HepG2 (cell line): ENCODE data around the gene ZNF581. TPM values are rescaled to one million over a fixed set of nuclear protein-coding genes. Genes with fewer than 3 reads are reported as not detected.

Experiments used
- AGO2 ChIP-seq: fragments of 200-400 bp; formaldehyde crosslinking; optimal IDR thresholded peaks from 2 replicates; pipeline ENCODE3; 2017; ENCODE audit warnings: mild to moderate bottlenecking, low read depth, low read length, moderate library complexity
- ATF7 ChIP-seq, 2 experiments: fragments of 450-650 bp in 1 of 2; sonication (generic) in 1 of 2; formaldehyde crosslinking in 1 of 2; IDR thresholded peaks; 2 replicates each; pipeline versions ENCODE4 v1.4.0 to v1.6.1; 2016 to 2020; ENCODE audit warnings: antibody characterized with exemption in 1 of 2, mild to moderate bottlenecking in 1 of 2, missing genetic modification reagents in 1 of 2
- CAMTA2 ChIP-seq: sonication (generic); formaldehyde crosslinking; IDR thresholded peaks from 2 replicates; pipeline ENCODE4 v1.4.0; 2020; ENCODE audit warnings: mild to moderate bottlenecking, missing genetic modification reagents, borderline replicate concordance
- CBX2 ChIP-seq, 2 experiments: fragments of 200-600 bp in 1 of 2; sonication (generic); formaldehyde crosslinking in 1 of 2; IDR thresholded peaks; 2 replicates each; pipeline versions ENCODE4 v1.7.0 to v1.8.1; 2018 to 2022; ENCODE audit warnings: low read depth in 2 of 2, low read length in 1 of 2, mild to moderate bottlenecking in 1 of 2, missing genetic modification reagents in 1 of 2
- FOXK1 ChIP-seq: sonication (generic); formaldehyde crosslinking; IDR thresholded peaks from 2 replicates; pipeline ENCODE4 v1.4.0; 2020; ENCODE audit warnings: low read depth, missing genetic modification reagents, borderline replicate concordance
- FOXO1 ChIP-seq: sonication (generic); formaldehyde crosslinking; IDR thresholded peaks from 2 replicates; pipeline ENCODE4 v1.4.0; 2020; ENCODE audit warnings: missing genetic modification reagents
- JUNB ChIP-seq: sonication (generic); formaldehyde crosslinking; IDR thresholded peaks from 2 replicates; pipeline ENCODE4 v1.8.0; 2022; ENCODE audit warnings: missing genetic modification reagents, mild to moderate bottlenecking, borderline replicate concordance
- MAFF ChIP-seq: IDR thresholded peaks from 2 replicates; pipeline ENCODE4 v1.6.1; 2011; ENCODE audit warnings: low read depth, low read length, improper control_type of control experiment
- MAFK ChIP-seq, 2 experiments: IDR thresholded peaks in 1 of 2; conservative IDR thresholded peaks in 1 of 2; 2 replicates each; pipeline ENCODE4 v1.6.1; 2011; ENCODE audit warnings: improper control_type of control experiment in 2 of 2, low read length in 2 of 2
- MBD4 ChIP-seq: IDR thresholded peaks from 2 replicates; pipeline ENCODE4 v1.6.1; 2012; ENCODE audit warnings: low read length, inconsistent platforms, borderline replicate concordance
- RXRA ChIP-seq: sonication (generic); formaldehyde crosslinking; IDR thresholded peaks from 2 replicates; pipeline ENCODE4 v1.5.1; 2020; ENCODE audit warnings: missing genetic modification reagents
- SMC3 ChIP-seq: IDR thresholded peaks from 2 replicates; pipeline ENCODE4 v1.6.1; 2011; ENCODE audit warnings: low read length, improper control_type of control experiment
- SRY ChIP-seq: sonication (generic); formaldehyde crosslinking; IDR thresholded peaks from 2 replicates; pipeline ENCODE4 v1.8.0; 2022; ENCODE audit warnings: mild to moderate bottlenecking, missing genetic modification reagents
- ZNF20 ChIP-seq: sonication (generic); formaldehyde crosslinking; IDR thresholded peaks from 2 replicates; pipeline ENCODE4 v1.4.0; 2020; ENCODE audit warnings: mild to moderate bottlenecking, moderate library complexity, missing genetic modification reagents
- ZSCAN25 ChIP-seq: sonication (generic); formaldehyde crosslinking; IDR thresholded peaks from 2 replicates; pipeline ENCODE4 v1.8.0; 2022; ENCODE audit warnings: mild to moderate bottlenecking, missing genetic modification reagents
- polyA plus RNA-seq, 8 experiments: library from polyadenylated mRNA; depleted of rRNA in 3 of 8; stranded (reverse) in 7 of 8; unstranded in 1 of 8; fragments of >200 nt; fragmentation: Illumina TruSeq in 4 of 8; extraction: Trizol in 4 of 8; gene quantifications; 2 replicates each; pipeline versions ENCODE4 v1.2.1 to v1.2.3, GENCODE V29; 2011 to 2016; ENCODE audit warnings: low read depth in 4 of 8, missing spikeins in 1 of 8, mixed read lengths in 1 of 8; ENCODE audit not compliant: insufficient read depth in 1 of 8
- total RNA-seq, 5 experiments: library from RNA; depleted of rRNA; stranded (reverse); fragments of >200 nt; fragmentation: Illumina TruSeq; extraction: Trizol; gene quantifications; 2 replicates each; pipeline ENCODE4 v1.2.3, GENCODE V29; 2016; ENCODE audit warnings: low read depth in 1 of 5
- TF ChIP-seq, protein P1 (sequence below): sonication (generic); formaldehyde crosslinking; IDR thresholded peaks from 2 replicates; pipeline ENCODE4 v1.8.0; 2022; ENCODE audit warnings: mild to moderate bottlenecking, missing genetic modification reagents, moderate library complexity
- TF ChIP-seq, protein P2 (sequence below): IDR thresholded peaks from 2 replicates; pipeline ENCODE4 v1.6.1; 2016; ENCODE audit warnings: missing genetic modification reagents, missing compliant biosample characterization
- TF ChIP-seq, protein P3 (sequence below): sonication (generic); formaldehyde crosslinking; IDR thresholded peaks from 2 replicates; pipeline ENCODE4 v1.8.0; 2022; ENCODE audit warnings: missing genetic modification reagents, low read depth, mild to moderate bottlenecking, borderline replicate concordance
- TF ChIP-seq, protein P4 (sequence below): sonication (generic); formaldehyde crosslinking; IDR thresholded peaks from 2 replicates; pipeline ENCODE4 v1.4.0; 2020; ENCODE audit warnings: missing genetic modification reagents
- TF ChIP-seq, protein P5 (sequence below): sonication (generic); formaldehyde crosslinking; conservative IDR thresholded peaks from 2 replicates; pipeline ENCODE4 v1.8.0; 2022; ENCODE audit warnings: mild to moderate bottlenecking, moderate library complexity, missing genetic modification reagents

The ZNF581 gene
- total and polyA plus RNA-seq, 2 of the 13 experiments (the other 11 are each of a cell fraction or from before 2014, with no cell fraction given) = 19.6 to 49.5 TPM

DNA sequence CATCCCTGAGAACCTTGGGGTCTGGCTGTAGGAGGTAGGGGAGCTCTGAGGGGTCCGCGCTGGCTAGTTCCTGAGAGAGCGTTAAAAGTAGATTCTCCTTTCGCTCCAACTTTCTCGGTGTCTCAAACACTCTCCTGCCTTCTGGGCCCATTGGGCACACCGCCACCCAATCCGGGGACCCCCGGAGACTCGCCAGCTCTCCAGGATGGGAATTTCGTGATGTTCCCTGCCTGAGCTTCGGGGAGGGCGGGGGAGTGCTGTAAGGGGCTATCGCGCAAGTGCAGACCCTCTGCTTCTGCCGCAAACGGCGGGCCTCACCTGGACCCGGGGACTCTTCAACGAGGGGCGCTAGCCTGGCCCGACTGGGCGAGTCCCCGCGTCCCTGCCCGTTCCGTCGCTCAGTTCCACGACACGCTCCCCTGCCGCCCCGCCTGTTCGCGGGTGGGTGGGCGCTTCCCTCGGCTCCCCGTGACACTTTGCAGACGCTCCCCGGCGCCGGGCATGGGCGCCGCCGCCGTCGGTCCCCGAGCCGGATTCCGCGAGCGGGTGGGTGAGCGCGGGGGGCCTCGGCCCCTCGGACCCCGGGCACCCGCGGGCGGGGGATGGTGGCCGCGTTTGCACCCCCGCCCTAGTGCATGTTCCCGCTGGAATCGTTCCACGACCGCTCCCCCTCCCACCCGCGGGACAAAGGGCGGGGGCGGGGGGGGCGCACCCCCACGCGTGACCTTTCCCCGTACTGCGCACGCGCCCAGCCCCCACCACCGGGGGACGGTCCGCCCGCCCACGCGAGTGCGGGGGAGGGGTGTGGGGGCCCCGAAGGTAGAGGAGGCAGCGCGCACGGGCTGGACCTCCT lies 4.5 kb downstream of the ZNF581 start, which contains the start of gene CCDC106 (continued):
- TF ChIP-seq SRY (CRISPR knock-in tag) (no peak), JUNB (CRISPR knock-in tag) (no peak), RXRA (CRISPR knock-in tag) (peak; percentile 38; the same call in 1 of the 2 replicates), MAFK (conservative IDR thresholded peaks at IDR 0.05 in 1 of 2, IDR thresholded peaks at IDR 0.05 in 1 of 2; ENCODE audit: low read length in 2 of 2) (no peak), ZSCAN25 (no peak), CAMTA2 (CRISPR knock-in tag) (0 out of 2 replicates have a peak, but pooled peaks have one; percentile 56), AGO2 (peak; percentile 85), SMC3 (no peak), FOXO1 (CRISPR knock-in tag) (no peak), MBD4 (no peak), MAFF (no peak), FOXK1 (CRISPR knock-in tag) (no peak), ZNF20 (CRISPR knock-in tag) (0 out of 2 replicates have a peak, but pooled peaks have one; percentile 71), CBX2 (IDR thresholded peaks at IDR 0.05; ENCODE audit: low read depth, low read length) (no peak), CBX2 (CRISPR knock-in tag; IDR thresholded peaks at IDR 0.05; ENCODE audit: low read depth) (no peak), ATF7 (IDR thresholded peaks at IDR 0.05) (no peak), ATF7 (CRISPR knock-in tag; IDR thresholded peaks at IDR 0.05) (no peak)
- TF ChIP-seq, protein P1, sequence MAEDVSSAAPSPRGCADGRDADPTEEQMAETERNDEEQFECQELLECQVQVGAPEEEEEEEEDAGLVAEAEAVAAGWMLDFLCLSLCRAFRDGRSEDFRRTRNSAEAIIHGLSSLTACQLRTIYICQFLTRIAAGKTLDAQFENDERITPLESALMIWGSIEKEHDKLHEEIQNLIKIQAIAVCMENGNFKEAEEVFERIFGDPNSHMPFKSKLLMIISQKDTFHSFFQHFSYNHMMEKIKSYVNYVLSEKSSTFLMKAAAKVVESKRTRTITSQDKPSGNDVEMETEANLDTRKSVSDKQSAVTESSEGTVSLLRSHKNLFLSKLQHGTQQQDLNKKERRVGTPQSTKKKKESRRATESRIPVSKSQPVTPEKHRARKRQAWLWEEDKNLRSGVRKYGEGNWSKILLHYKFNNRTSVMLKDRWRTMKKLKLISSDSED (CRISPR knock-in tag) = no peak
- TF ChIP-seq, protein P2, sequence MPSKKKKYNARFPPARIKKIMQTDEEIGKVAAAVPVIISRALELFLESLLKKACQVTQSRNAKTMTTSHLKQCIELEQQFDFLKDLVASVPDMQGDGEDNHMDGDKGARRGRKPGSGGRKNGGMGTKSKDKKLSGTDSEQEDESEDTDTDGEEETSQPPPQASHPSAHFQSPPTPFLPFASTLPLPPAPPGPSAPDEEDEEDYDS = 0 out of 2 replicates have a peak, but pooled peaks have one; percentile 11
- TF ChIP-seq, protein P3, sequence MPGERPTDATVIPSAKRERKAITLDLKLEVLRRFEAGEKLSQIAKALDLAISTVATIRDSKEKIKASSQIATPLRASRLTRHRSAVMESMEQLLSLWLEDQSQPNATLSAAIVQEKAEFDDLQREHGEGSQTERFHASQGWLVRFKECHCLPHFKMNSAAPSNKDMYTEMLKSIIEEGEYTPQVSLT = no peak
- TF ChIP-seq, protein P4, sequence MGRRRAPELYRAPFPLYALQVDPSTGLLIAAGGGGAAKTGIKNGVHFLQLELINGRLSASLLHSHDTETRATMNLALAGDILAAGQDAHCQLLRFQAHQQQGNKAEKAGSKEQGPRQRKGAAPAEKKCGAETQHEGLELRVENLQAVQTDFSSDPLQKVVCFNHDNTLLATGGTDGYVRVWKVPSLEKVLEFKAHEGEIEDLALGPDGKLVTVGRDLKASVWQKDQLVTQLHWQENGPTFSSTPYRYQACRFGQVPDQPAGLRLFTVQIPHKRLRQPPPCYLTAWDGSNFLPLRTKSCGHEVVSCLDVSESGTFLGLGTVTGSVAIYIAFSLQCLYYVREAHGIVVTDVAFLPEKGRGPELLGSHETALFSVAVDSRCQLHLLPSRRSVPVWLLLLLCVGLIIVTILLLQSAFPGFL = no peak
- TF ChIP-seq, protein P5, sequence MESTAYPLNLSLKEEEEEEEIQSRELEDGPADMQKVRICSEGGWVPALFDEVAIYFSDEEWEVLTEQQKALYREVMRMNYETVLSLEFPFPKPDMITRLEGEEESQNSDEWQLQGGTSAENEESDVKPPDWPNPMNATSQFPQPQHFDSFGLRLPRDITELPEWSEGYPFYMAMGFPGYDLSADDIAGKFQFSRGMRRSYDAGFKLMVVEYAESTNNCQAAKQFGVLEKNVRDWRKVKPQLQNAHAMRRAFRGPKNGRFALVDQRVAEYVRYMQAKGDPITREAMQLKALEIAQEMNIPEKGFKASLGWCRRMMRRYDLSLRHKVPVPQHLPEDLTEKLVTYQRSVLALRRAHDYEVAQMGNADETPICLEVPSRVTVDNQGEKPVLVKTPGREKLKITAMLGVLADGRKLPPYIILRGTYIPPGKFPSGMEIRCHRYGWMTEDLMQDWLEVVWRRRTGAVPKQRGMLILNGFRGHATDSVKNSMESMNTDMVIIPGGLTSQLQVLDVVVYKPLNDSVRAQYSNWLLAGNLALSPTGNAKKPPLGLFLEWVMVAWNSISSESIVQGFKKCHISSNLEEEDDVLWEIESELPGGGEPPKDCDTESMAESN (CRISPR knock-in tag) = no peak; the same call in 1 of the 2 replicates
